A549 (cell line): ENCODE results near the gene SF3B4. TPM values are rescaled to one million over a fixed set of nuclear protein-coding genes. Genes with fewer than 3 reads are reported as not detected.

Source experiments
- ATAC-seq, 2 experiments: fragments of 200-7000 bp in 1 of 2; fragments of >200 bp in 1 of 2; cut with Nextera tagmentation in 1 of 2; cut with Tn5 transposase in 1 of 2; 3 replicates each; pipeline versions ENCODE4 v1.8.0 to v1.9.1; 2018 to 2020; ENCODE audit warnings: mild to moderate bottlenecking in 1 of 2, moderate library complexity in 1 of 2
- CTCF ChIA-PET: fragments of 300-600 bp; sonication (Branson Sonifier 250); formaldehyde crosslinking; extraction: SDS; loops from one replicate; lab custom pipeline; 2021; ENCODE audit warnings: antibody characterized with exemption, inconsistent platforms; lab: Yijun Ruan, JAX
- POLR2A ChIA-PET: fragments of 350-600 bp; formaldehyde crosslinking; extraction: SDS; loops from one replicate; lab custom pipeline; 2021; ENCODE audit warnings: antibody characterized with exemption, inconsistent platforms; lab: Yijun Ruan, JAX
- DNase-seq, 2 experiments: peaks; one replicate each; pipeline versions ENCODE4 v3.0.0 to v3.0.0-alpha.2; 2011 to 2016; ENCODE audit warnings: low read depth in 1 of 2, low spot score in 1 of 2
- FAIRE-seq: peaks from 2 replicates; lab custom pipeline; 2011; peaks lifted over from hg19 to GRCh38; lab: Jason Lieb, UNC
- H3K27ac ChIP-seq, 2 experiments: fragments of >200 bp; sonication (Bioruptor Twin); formaldehyde crosslinking; 3 replicates each; pipeline ENCODE4 v1.5.1; 2016 to 2017
- H3K4me1 ChIP-seq: fragments of >200 bp; sonication (Bioruptor Twin); formaldehyde crosslinking; 3 replicates; pipeline ENCODE4 v1.6.1; 2016
- H3K4me2 ChIP-seq: fragments of >200 bp; sonication (Bioruptor Twin); formaldehyde crosslinking; 3 replicates; pipeline ENCODE4 v1.6.1; 2016
- H3K4me3 ChIP-seq: fragments of >200 bp; sonication (Bioruptor Twin); formaldehyde crosslinking; 3 replicates; pipeline ENCODE4 v1.5.1; 2016
- H3K9me3 ChIP-seq: fragments of >200 bp; sonication (Bioruptor Twin); formaldehyde crosslinking; 3 replicates; pipeline ENCODE4 v1.6.1; 2016
- CBX8 ChIP-seq: fragments of 200-600 bp; sonication (generic); IDR thresholded peaks from 2 replicates; pipeline ENCODE4 v1.6.1; 2016
- CHD2 ChIP-seq: fragments of 150-350 bp; IDR thresholded peaks from 2 replicates; pipeline ENCODE4 v1.6.1; 2014; ENCODE audit warnings: low read length; ENCODE audit not compliant: partially characterized antibody
- EHF ChIP-seq: fragments of 250-450 bp; sonication (Bioruptor Pico); IDR thresholded peaks from 2 replicates; pipeline ENCODE4 v1.5.0; 2020; ENCODE audit warnings: mild to moderate bottlenecking
- MAFK ChIP-seq: fragments of 450-650 bp; IDR thresholded peaks from 2 replicates; pipeline ENCODE4 v1.6.1; 2014; ENCODE audit not compliant: partially characterized antibody
- RARB ChIP-seq: fragments of 250-450 bp; sonication (Bioruptor Pico); IDR thresholded peaks from 2 replicates; pipeline ENCODE4 v1.8.0; 2021; ENCODE audit warnings: mild to moderate bottlenecking, moderate library complexity
- TP53 ChIP-seq: fragments of 250-450 bp; sonication (Bioruptor Pico); IDR thresholded peaks from 2 replicates; pipeline ENCODE4 v1.5.0; 2021; ENCODE audit warnings: mild to moderate bottlenecking, moderate library complexity
- ZNF302 ChIP-seq: fragments of 250-450 bp; sonication (Bioruptor Pico); IDR thresholded peaks from 2 replicates; pipeline ENCODE4 v1.9.0; 2021; ENCODE audit warnings: inconsistent platforms, mild to moderate bottlenecking, moderate library complexity
- WGBS: methylation state at CpG from one replicate; pipeline ENCODE4 v1.1.6; 2017; ENCODE audit errors: missing lambda C conversion rate; 5-methylcytosine and 5-hydroxymethylcytosine counted together
- polyA plus RNA-seq, 4 experiments: library from polyadenylated mRNA; depleted of rRNA in 3 of 4; stranded (reverse); fragments of >200 nt; fragmentation: RNase III in 1 of 4; extraction: RNeasy Plus Mini Kit Qiagen cat#74134 plus additional on column Dnase treatment in 1 of 4; gene quantifications; 2 replicates in 3 of 4; 3 replicates in 1 of 4; pipeline ENCODE4 v1.2.3, GENCODE V29; 2011 to 2017

SF3B4 gene
- polyA plus RNA-seq, 2 of the 4 experiments (the other 2 are of a cell fraction), result 71.2 to 94.6 TPM

GRCh38 chr1:149877211-149877946, 50.2 kb downstream of the SF3B4 start:
- no peak for FAIRE-seq
- peak in 1 of 2 experiments; percentile 19 for DNase-seq
- WGBS, result 86% methylated on average over 7 of the region's 7 CpGs
- no peaks in the 10 kb centered on the region for H3K9me3 ChIP-seq
- CTCF ChIA-PET, result interaction anchor here (0.6 to 0.9 kb wide), 2 partner anchors 11 to 310 kb away, joined by 3 read pairs; no protein-coding TSS in a partner anchor
- POLR2A ChIA-PET, result interaction anchor here (1.0 to 1.4 kb wide), 2 partner anchors 9 to 11 kb away, joined by 5 to 11 read pairs; a partner anchor contains a TSS
- no peak for TF ChIP-seq MAFK
- TF ChIP-seq CHD2, result no peak
- no peak for TF ChIP-seq RARB (CRISPR knock-in tag)
- TF ChIP-seq ZNF302, result no peak
- TF ChIP-seq CBX8, result no peak
- TF ChIP-seq EHF (CRISPR knock-in tag), result no peak
- no peak for TF ChIP-seq TP53 (CRISPR knock-in tag)
- H3K27ac ChIP-seq, result no peak overlapping the region
- no peak overlapping the region for H3K4me3 ChIP-seq
- no peaks in the 10 kb centered on the region for H3K4me1 ChIP-seq
- ATAC-seq, result no peak; a peak in 1 of 6 replicates
- no peak overlapping the region for H3K4me2 ChIP-seq

Other genes with a start within 250 kb of the SF3B4 start
- not detected in 2 replicates for gene FCGR1A, start 145.1 kb downstream of the SF3B4 start, polyA plus RNA-seq (2011; rRNA removed)
- gene FCGR1A, start 145.1 kb downstream of the SF3B4 start, polyA plus RNA-seq (2017; fragmentation: RNase III; extraction: RNeasy Plus Mini Kit Qiagen cat#74134 plus additional on column Dnase treatment), result not detected in 3 replicates
- 26.7 and 27.5 TPM in 2 replicates for gene BOLA1, start 28.2 kb downstream of the SF3B4 start, polyA plus RNA-seq (2011; rRNA removed)
- gene BOLA1, start 28.2 kb downstream of the SF3B4 start, polyA plus RNA-seq (2017; fragmentation: RNase III; extraction: RNeasy Plus Mini Kit Qiagen cat#74134 plus additional on column Dnase treatment), result 22.8 to 25.4 TPM (median 23.7 TPM) in 3 replicates
- gene SV2A, start 10.0 kb downstream of the SF3B4 start, polyA plus RNA-seq (2011; rRNA removed), result 0.04 and 0.05 TPM in 2 replicates
- 0.07 to 0.13 TPM (median 0.08 TPM) in 3 replicates for gene SV2A, start 10.0 kb downstream of the SF3B4 start, polyA plus RNA-seq (2017; fragmentation: RNase III; extraction: RNeasy Plus Mini Kit Qiagen cat#74134 plus additional on column Dnase treatment)
- 31.2 and 34.8 TPM in 2 replicates for gene MTMR11, start 9.1 kb upstream of the SF3B4 start, polyA plus RNA-seq (2011; rRNA removed)
- gene MTMR11, start 9.1 kb upstream of the SF3B4 start, polyA plus RNA-seq (2017; fragmentation: RNase III; extraction: RNeasy Plus Mini Kit Qiagen cat#74134 plus additional on column Dnase treatment), result 10.9 to 16.2 TPM (median 14.5 TPM) in 3 replicates
- 12.1 and 13.0 TPM in 2 replicates for gene OTUD7B, start 82.9 kb upstream of the SF3B4 start, polyA plus RNA-seq (2011; rRNA removed)
- 6.9 to 8.0 TPM (median 8.0 TPM) in 3 replicates for gene OTUD7B, start 82.9 kb upstream of the SF3B4 start, polyA plus RNA-seq (2017; fragmentation: RNase III; extraction: RNeasy Plus Mini Kit Qiagen cat#74134 plus additional on column Dnase treatment)
- gene VPS45, start 140.0 kb upstream of the SF3B4 start, polyA plus RNA-seq (2011; rRNA removed), result 45.0 and 49.7 TPM in 2 replicates
- gene VPS45, start 140.0 kb upstream of the SF3B4 start, polyA plus RNA-seq (2017; fragmentation: RNase III; extraction: RNeasy Plus Mini Kit Qiagen cat#74134 plus additional on column Dnase treatment), result 22.1 to 26.5 TPM (median 22.6 TPM) in 3 replicates
- gene PLEKHO1, start 222.1 kb upstream of the SF3B4 start, polyA plus RNA-seq (2011; rRNA removed), result 2.5 and 2.6 TPM in 2 replicates
- 4.1 to 5.5 TPM (median 4.9 TPM) in 3 replicates for gene PLEKHO1, start 222.1 kb upstream of the SF3B4 start, polyA plus RNA-seq (2017; fragmentation: RNase III; extraction: RNeasy Plus Mini Kit Qiagen cat#74134 plus additional on column Dnase treatment)